GM08714 (cell line): Measurements from ENCODE around the gene JUNB.

Source experiments
- H3K4me3 ChIP-seq: fragments of 200-500 bp; sonication (Bioruptor generic); 2 replicates; pipeline ENCODE4 v1.5.1; 2014; ENCODE audit warnings: mild to moderate bottlenecking, low read length, inconsistent platforms
- ZNF274 ChIP-seq: IDR thresholded peaks from 2 replicates; pipeline ENCODE4 v1.6.1; 2012; ENCODE audit warnings: mild to moderate bottlenecking, low read depth, low read length

JUNB gene

GRCh38 chr19:12764698-12765097 lies 26.6 kb upstream of the JUNB start:
- H3K4me3 ChIP-seq, result no peak overlapping the region
- TF ChIP-seq ZNF274, result no peak

GRCh38 chr19:12766051-12766521 lies 25.2 kb upstream of the JUNB start:
- no peak for TF ChIP-seq ZNF274
- no peak overlapping the region for H3K4me3 ChIP-seq

GRCh38 chr19:12767150-12767549 lies 24.1 kb upstream of the JUNB start:
- no peak for TF ChIP-seq ZNF274
- no peak overlapping the region for H3K4me3 ChIP-seq

DNA sequence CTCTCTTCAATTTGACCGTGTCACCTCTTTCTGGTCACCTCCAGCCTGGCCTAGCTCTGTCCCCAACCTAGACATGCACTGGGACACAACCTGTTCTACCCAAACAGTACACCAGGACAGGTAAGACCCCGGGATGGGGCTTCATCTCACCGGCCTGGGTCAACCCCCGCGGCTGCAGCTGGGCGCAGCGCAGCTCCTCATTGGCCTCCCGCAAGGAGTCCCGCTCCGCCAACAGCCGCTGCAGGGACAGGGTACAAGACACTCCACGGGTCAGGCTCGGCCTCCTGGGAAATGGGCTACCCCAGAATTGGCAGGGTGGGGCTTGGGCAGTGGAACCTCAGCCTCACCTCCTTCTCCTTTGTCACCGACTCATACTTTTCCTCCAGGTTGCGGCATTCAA lies 23.6 kb upstream of the JUNB start:
- no peak for TF ChIP-seq ZNF274

GRCh38 chr19:12769689-12770088 lies 21.6 kb upstream of the JUNB start:
- no peak overlapping the region for H3K4me3 ChIP-seq
- no peak for TF ChIP-seq ZNF274

More for the DNA sequence above, 23.6 kb upstream of the JUNB start:
- H3K4me3 ChIP-seq, result no peak overlapping the region

GRCh38 chr19:12770922-12771321 lies 20.4 kb upstream of the JUNB start:
- no peak for TF ChIP-seq ZNF274
- H3K4me3 ChIP-seq, result no peak overlapping the region

DNA sequence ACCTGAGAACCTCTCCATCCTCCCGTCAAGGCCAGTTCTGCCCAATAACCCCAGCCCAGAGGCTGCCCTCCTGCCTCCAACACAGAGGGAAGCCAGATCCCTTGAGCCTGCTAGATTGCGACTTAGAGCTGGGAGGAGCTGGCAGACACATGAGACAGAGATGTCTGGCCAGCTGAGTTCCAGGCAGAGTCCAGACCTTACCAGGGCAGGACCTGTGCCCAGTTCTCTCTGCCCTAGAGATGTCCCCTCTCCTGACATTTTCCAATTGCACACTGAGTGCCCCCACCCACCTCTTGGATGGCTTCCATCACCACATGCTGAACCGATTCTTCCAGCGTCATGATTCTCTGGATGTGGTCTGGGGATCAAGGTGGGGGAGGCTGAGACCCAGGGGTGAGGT lies 19.0 kb upstream of the JUNB start:
- no peak for TF ChIP-seq ZNF274
- no peak overlapping the region for H3K4me3 ChIP-seq

- no peak for TF ChIP-seq ZNF274
- H3K4me3 ChIP-seq, result no peak overlapping the region
Measured at GRCh38 chr19:12773571-12773970, 17.7 kb upstream of the JUNB start.

GRCh38 chr19:12774588-12775555 lies 16.4 kb upstream of the JUNB start, which contains the start of gene HOOK2:
HOOK2 (minus strand) TSS chr19:12775552; CDS start chr19:12775449, 103 bp downstream.
- TF ChIP-seq ZNF274, result no peak
- H3K4me3 ChIP-seq, result peak within 1 kb of the TSS; percentile 74

DNA sequence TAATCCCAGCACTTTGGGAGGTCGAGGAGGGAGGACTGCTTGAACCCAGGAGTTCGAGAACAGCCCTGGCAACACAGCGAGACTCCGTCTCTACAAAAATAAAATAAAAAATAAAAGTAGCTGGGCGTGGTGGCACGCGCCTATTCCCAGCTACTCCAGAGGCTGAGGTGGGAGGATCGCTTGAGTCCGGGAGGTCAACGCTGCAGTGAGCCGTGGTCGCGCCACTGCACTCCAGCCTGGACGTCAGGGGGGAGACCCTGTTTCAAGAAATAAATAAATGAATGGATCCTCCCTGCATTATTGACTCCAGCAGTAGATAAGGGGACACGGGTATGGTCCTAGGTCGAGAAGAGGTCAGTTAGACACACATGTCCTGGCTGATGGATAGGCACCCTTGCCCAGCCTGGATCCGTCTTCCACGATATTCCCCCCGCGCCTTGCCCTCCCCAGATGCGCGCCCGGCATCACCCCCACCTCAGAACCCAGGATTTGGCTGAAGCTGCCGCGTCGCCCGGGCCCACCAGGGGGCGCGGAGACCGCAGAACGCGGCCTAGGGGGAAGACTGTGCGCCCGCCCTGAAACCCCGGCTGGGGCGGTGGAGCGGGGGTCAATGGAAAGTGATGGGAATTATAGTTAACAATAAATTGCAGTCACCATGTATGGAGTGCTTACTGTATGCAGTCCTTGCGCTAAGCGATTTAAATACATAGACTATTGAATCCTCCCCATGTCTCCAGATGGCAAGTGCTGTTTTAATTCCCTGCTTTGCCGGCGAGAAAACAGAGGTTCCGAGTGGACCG lies 13.9 kb upstream of the JUNB start:
- TF ChIP-seq ZNF274, result no peak

DNA sequence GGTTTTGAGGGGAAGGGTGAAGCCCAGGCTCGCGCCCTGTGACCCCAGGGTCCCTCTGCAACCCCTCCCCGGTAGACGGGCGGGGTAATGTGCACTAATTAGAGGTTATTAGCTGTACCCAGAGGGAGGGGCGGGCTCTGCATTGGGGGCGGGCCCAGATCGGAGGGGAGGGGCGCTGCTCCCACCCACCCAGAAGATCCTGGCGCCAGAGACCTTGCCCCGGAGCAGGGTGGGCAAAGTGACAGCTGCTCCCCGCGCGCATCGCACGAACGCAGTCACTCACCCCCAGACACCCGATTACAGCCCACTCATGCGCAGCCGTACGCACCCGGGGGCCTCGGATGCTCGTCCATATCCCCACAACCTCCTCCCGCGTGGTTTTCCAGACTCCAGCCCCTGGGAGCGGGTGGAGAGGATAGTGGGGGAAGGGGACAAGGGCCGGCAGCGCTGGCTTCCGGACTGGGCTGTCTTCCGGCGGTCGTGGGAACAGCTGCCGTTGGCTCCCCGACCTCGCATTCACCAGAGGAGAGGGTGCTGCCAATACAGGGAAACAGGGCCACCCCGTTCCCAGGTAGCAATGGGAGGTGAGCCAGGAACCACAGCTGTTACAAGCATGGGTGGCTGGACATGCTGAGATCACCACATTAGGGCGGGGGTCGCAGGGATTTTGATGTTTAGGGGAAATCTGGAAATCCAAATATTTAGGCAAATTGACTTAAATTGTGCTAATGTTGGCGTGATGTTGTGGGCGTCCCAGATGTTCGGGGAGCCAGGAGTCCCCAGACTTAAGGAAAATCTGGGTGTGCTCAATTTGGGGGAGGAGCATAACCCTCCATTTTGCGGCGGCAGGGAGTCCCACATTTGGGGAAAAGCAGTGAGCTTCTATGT lies 13.0 kb upstream of the JUNB start:
- TF ChIP-seq ZNF274, result no peak
- peak overlapping the region; percentile 80 for H3K4me3 ChIP-seq

More for the DNA sequence above, 13.9 kb upstream of the JUNB start:
- H3K4me3 ChIP-seq, result peak overlapping the region; percentile 80

DNA sequence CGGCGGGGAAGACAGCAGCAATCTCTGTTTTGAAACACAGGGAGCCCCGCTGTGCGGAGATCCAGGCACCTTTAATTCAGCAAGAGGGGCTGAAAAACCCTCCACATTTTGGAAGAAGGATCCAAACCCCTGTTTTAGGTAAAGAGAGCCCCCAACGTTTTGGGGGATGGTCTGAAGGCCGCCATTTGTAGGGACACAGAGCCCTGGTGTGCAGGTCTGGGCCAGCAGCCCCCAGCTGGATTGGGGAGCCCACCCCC lies 12.5 kb upstream of the JUNB start:
- no peak overlapping the region; the same call in 1 of the 2 replicates for H3K4me3 ChIP-seq

DNA sequence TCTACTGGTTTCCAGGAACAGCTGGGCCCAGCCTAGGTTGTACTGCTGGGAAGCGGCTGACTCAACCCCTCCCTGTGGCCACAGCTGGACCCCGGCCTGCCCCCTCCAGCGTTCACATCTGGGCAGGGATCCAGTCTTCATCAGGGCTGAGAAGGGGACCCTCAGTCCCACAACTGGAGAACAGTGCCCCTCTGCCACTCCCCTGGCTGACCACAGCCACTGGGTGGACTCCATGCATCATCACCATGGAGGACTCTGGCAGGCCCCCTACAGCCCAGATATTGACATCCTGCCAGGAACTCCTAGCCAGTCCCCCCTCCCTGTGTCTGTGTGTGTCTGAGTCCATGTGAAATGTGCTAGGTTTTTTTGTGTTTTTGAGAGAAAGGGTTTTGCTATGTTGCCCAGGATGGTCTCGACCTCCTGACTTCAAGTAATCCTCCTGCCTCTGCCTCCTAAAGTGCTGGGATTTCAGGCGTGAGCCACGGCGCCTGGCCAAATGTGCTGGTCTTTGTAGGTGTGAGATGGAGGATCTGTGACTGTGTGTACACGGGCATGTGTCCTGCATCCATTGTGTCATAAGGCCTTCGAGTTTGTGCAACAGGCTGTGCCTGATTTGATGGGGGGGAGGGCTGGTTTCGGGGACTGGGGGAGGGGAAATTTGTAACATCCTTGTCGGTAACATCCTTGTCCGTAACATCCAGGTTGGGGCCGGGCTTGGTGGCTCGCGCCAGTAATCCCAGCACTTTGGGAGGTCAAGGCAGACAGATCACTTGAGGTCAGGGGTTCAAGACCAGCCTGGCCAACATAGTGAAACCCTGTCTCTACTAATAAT lies 11.9 kb upstream of the JUNB start:
- TF ChIP-seq ZNF274, result no peak
- no peak overlapping the region for H3K4me3 ChIP-seq

More for the DNA sequence above, 12.5 kb upstream of the JUNB start:
- TF ChIP-seq ZNF274, result no peak
